Uterus (tissue), 2 donors: Measurements from ENCODE around the gene GPR108.
"Not testable (repeated sequence)": the region's sequence is repeated elsewhere in the genome, so short reads cannot be mapped to it uniquely, and the experiment has no call there.

Experiments
- POLR2A ChIP-seq, 2 donors: fragments of 450-650 bp; IDR thresholded peaks; one replicate each; pipeline ENCODE4 v1.6.1; 2016; ENCODE audit warnings: antibody characterized with exemption in 2 of 2, mild to moderate bottlenecking in 1 of 2, moderate library complexity in 1 of 2
- TF ChIP-seq, protein P1 (sequence below), 4 experiments: fragments of 200-600 bp in 2 of 4; fragments of 450-650 bp in 2 of 4; sonication (generic) in 2 of 4; IDR thresholded peaks; one replicate each; pipeline ENCODE4 v1.5.1; 2016 to 2019; ENCODE audit warnings: antibody characterized with exemption in 4 of 4, mild to moderate bottlenecking in 2 of 4, moderate library complexity in 1 of 4

DNA sequence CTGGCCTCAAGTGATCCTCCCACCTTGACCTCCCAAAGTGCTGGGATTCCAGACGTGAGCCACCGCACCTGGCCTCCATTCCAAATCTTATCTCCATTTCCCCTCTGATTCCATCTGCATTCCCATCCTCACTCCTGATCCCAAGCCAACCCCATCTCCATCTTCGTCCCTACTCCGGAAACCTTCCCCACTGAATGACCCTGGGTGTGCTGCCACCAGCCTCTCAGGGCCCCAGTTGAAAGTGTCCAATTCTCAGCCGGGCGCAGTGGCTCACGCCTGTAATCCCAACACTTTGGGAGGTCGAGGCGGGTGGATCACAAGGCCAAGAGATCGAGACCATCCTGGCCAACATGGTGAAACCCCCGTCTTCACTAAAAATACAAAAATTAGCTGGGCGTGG lies 28.5 kb downstream of the GPR108 start:
- not testable (repeated sequence) for TF ChIP-seq POLR2A (IDR thresholded peaks at IDR 0.05)
- TF ChIP-seq, protein P1, sequence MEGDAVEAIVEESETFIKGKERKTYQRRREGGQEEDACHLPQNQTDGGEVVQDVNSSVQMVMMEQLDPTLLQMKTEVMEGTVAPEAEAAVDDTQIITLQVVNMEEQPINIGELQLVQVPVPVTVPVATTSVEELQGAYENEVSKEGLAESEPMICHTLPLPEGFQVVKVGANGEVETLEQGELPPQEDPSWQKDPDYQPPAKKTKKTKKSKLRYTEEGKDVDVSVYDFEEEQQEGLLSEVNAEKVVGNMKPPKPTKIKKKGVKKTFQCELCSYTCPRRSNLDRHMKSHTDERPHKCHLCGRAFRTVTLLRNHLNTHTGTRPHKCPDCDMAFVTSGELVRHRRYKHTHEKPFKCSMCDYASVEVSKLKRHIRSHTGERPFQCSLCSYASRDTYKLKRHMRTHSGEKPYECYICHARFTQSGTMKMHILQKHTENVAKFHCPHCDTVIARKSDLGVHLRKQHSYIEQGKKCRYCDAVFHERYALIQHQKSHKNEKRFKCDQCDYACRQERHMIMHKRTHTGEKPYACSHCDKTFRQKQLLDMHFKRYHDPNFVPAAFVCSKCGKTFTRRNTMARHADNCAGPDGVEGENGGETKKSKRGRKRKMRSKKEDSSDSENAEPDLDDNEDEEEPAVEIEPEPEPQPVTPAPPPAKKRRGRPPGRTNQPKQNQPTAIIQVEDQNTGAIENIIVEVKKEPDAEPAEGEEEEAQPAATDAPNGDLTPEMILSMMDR (IDR thresholded peaks at IDR 0.05), result not testable (repeated sequence)
